ENCODE results near the gene SORBS1. TPM values are rescaled to one million over a fixed set of nuclear protein-coding genes. Genes with fewer than 3 reads are reported as not detected.

SORBS1 gene
- total and polyA plus RNA-seq, 2 donors (not counting 1 experiment from before 2014, with no cell fraction given), result 0.21 to 1.5 TPM

GRCh38 chr10:95331596-95332130, 229.5 kb downstream of the SORBS1 start:
- Histone ChIP-seq H3K4me3 (ENCODE audit: control extremely low read depth in 1 of 5, extremely low read depth in 1 of 5, insufficient read depth in 1 of 5, low read depth in 2 of 5, low read length in 4 of 5) (no peak overlapping the region), H3K27ac (ENCODE audit: low read length in 2 of 2) (no peak overlapping the region), H3K4me2 (replicated peaks; ENCODE audit: low read depth, low read length, poor library complexity, severe bottlenecking) (no peak overlapping the region), H3K9ac (ENCODE audit: low read length) (no peak overlapping the region), H3K4me1 (ENCODE audit: control insufficient read depth in 2 of 2, insufficient read depth in 2 of 2, low read length in 2 of 2) (no peaks in the 10 kb centered on the region), H3K27me3 (replicated peaks in 1 of 4; ENCODE audit: control extremely low read depth in 1 of 4, control insufficient read depth in 3 of 4, insufficient read depth in 4 of 4, low read length in 3 of 4) (no peaks in the 10 kb centered on the region), H3K79me2 (ENCODE audit: control insufficient read depth, insufficient read depth, low read length) (no peaks in the 10 kb centered on the region), H3K9me3 (ENCODE audit: control extremely low read depth in 1 of 3, control insufficient read depth in 2 of 3, insufficient read depth in 1 of 3, low read length in 2 of 3) (peaks cover 0 to 3% (median 0%) of the 10 kb centered on the region in 3 donors), H3K36me3 (replicated peaks in 1 of 2; ENCODE audit: control extremely low read depth in 1 of 2, control insufficient read depth in 1 of 2, extremely low read depth in 1 of 2, insufficient read depth in 2 of 2, low read length in 1 of 2) (no peaks in the 10 kb centered on the region), H2AFZ (ENCODE audit: insufficient read depth, low read depth, low read length, poor library complexity, severe bottlenecking) (no peak overlapping the region), H4K20me1 (ENCODE audit: control insufficient read depth, insufficient read depth, low read length, poor library complexity, severe bottlenecking) (no peaks in the 10 kb centered on the region)
- Mint-ChIP-seq H3K4me3 (no peak overlapping the region), H3K27ac (no peak overlapping the region), H3K4me1 (no peaks in the 10 kb centered on the region), H3K9me3 (ENCODE audit: insufficient read depth) (no peaks in the 10 kb centered on the region), H3K27me3 (no peaks in the 10 kb centered on the region)
- TF ChIP-seq CTCF (IDR thresholded peaks at IDR 0.05), result no peak
- TF ChIP-seq EZH2 (IDR thresholded peaks at IDR 0.05; ENCODE audit: borderline replicate concordance, insufficient read depth, low read depth, low read length, poor library complexity, severe bottlenecking), result no peak
- ATAC-seq (ENCODE audit: low read depth), result no peak
- DNase-seq, result no peak
- CTCF ChIA-PET, result no interaction called here
- POLR2A ChIA-PET, result no interaction called here
- intact Hi-C loops (cut with micrococcal nuclease), result no loop called here
- 91% methylated on average over 3 of the region's 3 CpGs for WGBS (ENCODE audit: insufficient coverage)

GRCh38 chr10:95330966-95331453, 230.2 kb downstream of the SORBS1 start:
- Histone ChIP-seq H2AFZ (ENCODE audit: insufficient read depth, low read depth, low read length, poor library complexity, severe bottlenecking) (no peak overlapping the region), H4K20me1 (ENCODE audit: control insufficient read depth, insufficient read depth, low read length, poor library complexity, severe bottlenecking) (no peaks in the 10 kb centered on the region), H3K4me3 (ENCODE audit: control extremely low read depth in 1 of 5, extremely low read depth in 1 of 5, insufficient read depth in 1 of 5, low read depth in 2 of 5, low read length in 4 of 5) (no peak overlapping the region), H3K9ac (ENCODE audit: low read length) (no peak overlapping the region), H3K27ac (ENCODE audit: low read length in 2 of 2) (no peak overlapping the region), H3K36me3 (replicated peaks in 1 of 2; ENCODE audit: control extremely low read depth in 1 of 2, control insufficient read depth in 1 of 2, extremely low read depth in 1 of 2, insufficient read depth in 2 of 2, low read length in 1 of 2) (no peaks in the 10 kb centered on the region), H3K9me3 (ENCODE audit: control extremely low read depth in 1 of 3, control insufficient read depth in 2 of 3, insufficient read depth in 1 of 3, low read length in 2 of 3) (no peaks in the 10 kb centered on the region), H3K4me1 (ENCODE audit: control insufficient read depth in 2 of 2, insufficient read depth in 2 of 2, low read length in 2 of 2) (no peaks in the 10 kb centered on the region), H3K4me2 (replicated peaks; ENCODE audit: low read depth, low read length, poor library complexity, severe bottlenecking) (no peak overlapping the region), H3K79me2 (ENCODE audit: control insufficient read depth, insufficient read depth, low read length) (no peaks in the 10 kb centered on the region), H3K27me3 (replicated peaks in 1 of 4; ENCODE audit: control extremely low read depth in 1 of 4, control insufficient read depth in 3 of 4, insufficient read depth in 4 of 4, low read length in 3 of 4) (no peaks in the 10 kb centered on the region)
- no peak for TF ChIP-seq CTCF (IDR thresholded peaks at IDR 0.05)
- no peak for TF ChIP-seq EZH2 (IDR thresholded peaks at IDR 0.05; ENCODE audit: borderline replicate concordance, insufficient read depth, low read depth, low read length, poor library complexity, severe bottlenecking)
- ChIA-PET POLR2A (no interaction called here), CTCF (no interaction called here)
- no peak for ATAC-seq (ENCODE audit: low read depth)
- 100% methylated on average over 1 of the region's 1 CpG for WGBS (ENCODE audit: insufficient coverage)
- intact Hi-C loops (cut with micrococcal nuclease), result no loop called here
- Mint-ChIP-seq H3K4me1 (no peaks in the 10 kb centered on the region), H3K27ac (no peak overlapping the region), H3K27me3 (no peaks in the 10 kb centered on the region), H3K9me3 (ENCODE audit: insufficient read depth) (no peaks in the 10 kb centered on the region), H3K4me3 (no peak overlapping the region)
- no peak for DNase-seq
